Thyroid gland (tissue), 4 donors: Measurements from ENCODE around the gene OR5AU1.

Experiments used
- CTCF ChIP-seq, 6 experiments: fragments of 200-600 bp in 3 of 6; fragments of 450-650 bp in 3 of 6; sonication (generic) in 3 of 6; IDR thresholded peaks; one replicate each; pipeline ENCODE4 v1.5.1; 2016 to 2019; ENCODE audit warnings: antibody characterized with exemption in 6 of 6, mild to moderate bottlenecking in 2 of 6, inconsistent platforms in 1 of 6, moderate library complexity in 1 of 6
- POLR2A ChIP-seq, 2 donors: fragments of 450-650 bp; IDR thresholded peaks; one replicate each; pipeline ENCODE4 v1.6.1; 2017; ENCODE audit warnings: antibody characterized with exemption in 2 of 2, mild to moderate bottlenecking in 2 of 2, moderate library complexity in 1 of 2

- no peak for TF ChIP-seq CTCF (IDR thresholded peaks at IDR 0.05)
- TF ChIP-seq POLR2A (IDR thresholded peaks at IDR 0.05): no peak
These were observed at the start of gene OR5AU1 for GRCh38 chr14:21155963-21156362.
